A549 (cell line): ENCODE results near the gene NSD2. TPM values are rescaled to one million over a fixed set of nuclear protein-coding genes. Genes with fewer than 3 reads are reported as not detected.
"Not testable (repeated sequence)": the region's sequence is repeated elsewhere in the genome, so short reads cannot be mapped to it uniquely, and the experiment has no call there.

Experiments
- ATAC-seq, 2 experiments: fragments of 200-7000 bp in 1 of 2; fragments of >200 bp in 1 of 2; cut with Nextera tagmentation in 1 of 2; cut with Tn5 transposase in 1 of 2; 3 replicates each; pipeline versions ENCODE4 v1.8.0 to v1.9.1; 2018 to 2020; ENCODE audit warnings: mild to moderate bottlenecking in 1 of 2, moderate library complexity in 1 of 2
- CTCF ChIA-PET: fragments of 300-600 bp; sonication (Branson Sonifier 250); formaldehyde crosslinking; extraction: SDS; loops from one replicate; lab custom pipeline; 2021; ENCODE audit warnings: antibody characterized with exemption, inconsistent platforms; lab: Yijun Ruan, JAX
- POLR2A ChIA-PET: fragments of 350-600 bp; formaldehyde crosslinking; extraction: SDS; loops from one replicate; lab custom pipeline; 2021; ENCODE audit warnings: antibody characterized with exemption, inconsistent platforms; lab: Yijun Ruan, JAX
- DNase-seq, 2 experiments: peaks; one replicate each; pipeline versions ENCODE4 v3.0.0 to v3.0.0-alpha.2; 2011 to 2016; ENCODE audit warnings: low read depth in 1 of 2, low spot score in 1 of 2
- FAIRE-seq: peaks from 2 replicates; lab custom pipeline; 2011; peaks lifted over from hg19 to GRCh38; lab: Jason Lieb, UNC
- H3K27ac ChIP-seq, 2 experiments: fragments of >200 bp; sonication (Bioruptor Twin); formaldehyde crosslinking; 3 replicates each; pipeline ENCODE4 v1.5.1; 2016 to 2017
- H3K4me1 ChIP-seq: fragments of >200 bp; sonication (Bioruptor Twin); formaldehyde crosslinking; 3 replicates; pipeline ENCODE4 v1.6.1; 2016
- H3K4me2 ChIP-seq: fragments of >200 bp; sonication (Bioruptor Twin); formaldehyde crosslinking; 3 replicates; pipeline ENCODE4 v1.6.1; 2016
- H3K4me3 ChIP-seq: fragments of >200 bp; sonication (Bioruptor Twin); formaldehyde crosslinking; 3 replicates; pipeline ENCODE4 v1.5.1; 2016
- H3K9me3 ChIP-seq: fragments of >200 bp; sonication (Bioruptor Twin); formaldehyde crosslinking; 3 replicates; pipeline ENCODE4 v1.6.1; 2016
- BHLHE40 ChIP-seq: IDR thresholded peaks from 2 replicates; pipeline ENCODE4 v1.6.1; 2012; ENCODE audit warnings: low read depth, low read length, inconsistent platforms
- CHD4 ChIP-seq: fragments of 200-600 bp; sonication (generic); IDR thresholded peaks from 2 replicates; pipeline ENCODE4 v1.6.1; 2016; ENCODE audit warnings: antibody characterized with exemption, mild to moderate bottlenecking, borderline replicate concordance
- CTCF ChIP-seq: fragments of >200 bp; sonication (Bioruptor Twin); formaldehyde crosslinking; IDR thresholded peaks from 3 replicates; pipeline ENCODE4 v1.5.1; 2016
- FOSB ChIP-seq: fragments of 250-450 bp; sonication (Bioruptor Pico); IDR thresholded peaks from 2 replicates; pipeline ENCODE4 v1.5.0; 2020; ENCODE audit warnings: mild to moderate bottlenecking, moderate library complexity
- GATA3 ChIP-seq: IDR thresholded peaks from 2 replicates; pipeline ENCODE4 v1.6.1; 2012; ENCODE audit warnings: borderline replicate concordance
- HDAC2 ChIP-seq: fragments of 200-600 bp; sonication (generic); IDR thresholded peaks from 2 replicates; pipeline ENCODE4 v1.6.1; 2016
- HEYL ChIP-seq: fragments of 250-450 bp; sonication (Bioruptor Pico); IDR thresholded peaks from 2 replicates; pipeline ENCODE4 v1.8.0; 2021; ENCODE audit warnings: mild to moderate bottlenecking, moderate library complexity
- HMGXB4 ChIP-seq: fragments of 250-450 bp; sonication (Bioruptor Pico); IDR thresholded peaks from 2 replicates; pipeline ENCODE4 v1.5.0; 2021; ENCODE audit warnings: mild to moderate bottlenecking, moderate library complexity, borderline replicate concordance
- KDM1A ChIP-seq: fragments of 200-600 bp; sonication (generic); IDR thresholded peaks from 2 replicates; pipeline ENCODE4 v1.6.1; 2016; ENCODE audit warnings: low read depth, mild to moderate bottlenecking
- NFE2L2 ChIP-seq: fragments of 150-350 bp; conservative IDR thresholded peaks from 2 replicates; pipeline ENCODE4 v1.6.1; 2014; ENCODE audit warnings: low read length
- NPAS2 ChIP-seq: fragments of 250-450 bp; sonication (Bioruptor Pico); IDR thresholded peaks from 2 replicates; pipeline ENCODE4 v1.8.0; 2022; ENCODE audit warnings: mild to moderate bottlenecking, moderate library complexity, borderline replicate concordance
- PHF8 ChIP-seq: fragments of 200-600 bp; sonication (generic); IDR thresholded peaks from 2 replicates; pipeline ENCODE4 v1.6.1; 2016; ENCODE audit warnings: low read depth, mild to moderate bottlenecking, antibody characterized with exemption, moderate library complexity, borderline replicate concordance
- RAD21 ChIP-seq, 2 experiments: fragments of >200 bp in 1 of 2; sonication (Bioruptor Twin) in 1 of 2; formaldehyde crosslinking in 1 of 2; IDR thresholded peaks in 1 of 2; conservative IDR thresholded peaks in 1 of 2; 2 replicates in 1 of 2; 3 replicates in 1 of 2; pipeline ENCODE4 v1.6.1; 2012 to 2018; ENCODE audit warnings: inconsistent platforms in 1 of 2
- RARB ChIP-seq: fragments of 250-450 bp; sonication (Bioruptor Pico); IDR thresholded peaks from 2 replicates; pipeline ENCODE4 v1.8.0; 2021; ENCODE audit warnings: mild to moderate bottlenecking, moderate library complexity
- SREBF2 ChIP-seq: fragments of 450-650 bp; IDR thresholded peaks from 2 replicates; pipeline ENCODE4 v1.6.1; 2014; ENCODE audit warnings: mild to moderate bottlenecking, moderate library complexity
- TFCP2L1 ChIP-seq: fragments of 250-450 bp; sonication (Bioruptor Pico); IDR thresholded peaks from 2 replicates; pipeline ENCODE4 v1.5.0; 2021; ENCODE audit warnings: mild to moderate bottlenecking
- TP53 ChIP-seq: fragments of 250-450 bp; sonication (Bioruptor Pico); IDR thresholded peaks from 2 replicates; pipeline ENCODE4 v1.5.0; 2021; ENCODE audit warnings: mild to moderate bottlenecking, moderate library complexity
- ZNF302 ChIP-seq: fragments of 250-450 bp; sonication (Bioruptor Pico); IDR thresholded peaks from 2 replicates; pipeline ENCODE4 v1.9.0; 2021; ENCODE audit warnings: inconsistent platforms, mild to moderate bottlenecking, moderate library complexity
- WGBS: methylation state at CpG from one replicate; pipeline ENCODE4 v1.1.6; 2017; ENCODE audit errors: missing lambda C conversion rate; 5-methylcytosine and 5-hydroxymethylcytosine counted together
- polyA plus RNA-seq, 4 experiments: library from polyadenylated mRNA; depleted of rRNA in 3 of 4; stranded (reverse); fragments of >200 nt; fragmentation: RNase III in 1 of 4; extraction: RNeasy Plus Mini Kit Qiagen cat#74134 plus additional on column Dnase treatment in 1 of 4; gene quantifications; 2 replicates in 3 of 4; 3 replicates in 1 of 4; pipeline ENCODE4 v1.2.3, GENCODE V29; 2011 to 2017
- TF ChIP-seq, protein P1 (sequence below): fragments of 150-350 bp; IDR thresholded peaks from 2 replicates; pipeline ENCODE4 v1.6.1; 2014; ENCODE audit warnings: low read depth, mild to moderate bottlenecking, low read length
- TF ChIP-seq, protein P2 (sequence below): IDR thresholded peaks from 2 replicates; pipeline ENCODE4 v1.6.1; 2012; ENCODE audit warnings: low read depth, borderline replicate concordance
- TF ChIP-seq, protein P3 (sequence below): fragments of >200 bp; sonication (Bioruptor Twin); formaldehyde crosslinking; IDR thresholded peaks from 3 replicates; pipeline ENCODE4 v1.6.1; 2016

NSD2 gene
- polyA plus RNA-seq, 2 of the 4 experiments (the other 2 are of a cell fraction), result 43.8 to 49.3 TPM

DNA sequence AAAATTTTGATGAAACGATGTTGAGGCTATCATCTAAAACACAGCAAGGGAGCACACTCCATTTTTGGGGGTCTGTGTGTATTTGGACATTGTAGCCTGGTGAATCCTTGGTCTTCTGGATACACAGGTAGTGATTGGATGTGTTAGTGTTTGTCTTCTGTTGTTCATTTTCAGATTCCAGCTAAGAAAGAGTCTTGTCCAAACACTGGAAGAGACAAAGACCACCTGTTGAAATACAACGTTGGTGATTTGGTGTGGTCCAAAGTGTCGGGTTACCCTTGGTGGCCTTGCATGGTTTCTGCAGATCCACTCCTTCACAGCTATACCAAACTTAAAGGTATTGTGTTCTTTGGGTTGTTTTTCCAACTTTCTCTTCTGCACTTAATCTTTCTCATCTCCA is 32.8 kb downstream of the NSD2 start:
- ChIA-PET CTCF (interaction anchor here (1.2 to 10.1 kb wide), 2 partner anchors 10 to 91 kb away, joined by 3 to 65 read pairs; no protein-coding TSS in a partner anchor), POLR2A (interaction anchor here (0.5 kb wide), 1 partner anchor 379 kb away, joined by 3 read pairs; no protein-coding TSS in a partner anchor)
- Histone ChIP-seq H3K4me1 (peaks cover 6% of the 10 kb centered on the region; the same call in 2 of the 3 replicates), H3K4me3 (no peak overlapping the region), H3K4me2 (no peak overlapping the region)
- no peak for ATAC-seq
- WGBS, result 80% methylated on average over 3 of the region's 3 CpGs
- TF ChIP-seq TFCP2L1 (CRISPR knock-in tag) (no peak), HDAC2 (no peak)
- TF ChIP-seq, all 56 proteins: peak for 0
- DNase-seq (no peak), FAIRE-seq (no peak)
- no peak overlapping the region for H3K27ac ChIP-seq
- H3K9me3 ChIP-seq, result no peaks in the 10 kb centered on the region

DNA sequence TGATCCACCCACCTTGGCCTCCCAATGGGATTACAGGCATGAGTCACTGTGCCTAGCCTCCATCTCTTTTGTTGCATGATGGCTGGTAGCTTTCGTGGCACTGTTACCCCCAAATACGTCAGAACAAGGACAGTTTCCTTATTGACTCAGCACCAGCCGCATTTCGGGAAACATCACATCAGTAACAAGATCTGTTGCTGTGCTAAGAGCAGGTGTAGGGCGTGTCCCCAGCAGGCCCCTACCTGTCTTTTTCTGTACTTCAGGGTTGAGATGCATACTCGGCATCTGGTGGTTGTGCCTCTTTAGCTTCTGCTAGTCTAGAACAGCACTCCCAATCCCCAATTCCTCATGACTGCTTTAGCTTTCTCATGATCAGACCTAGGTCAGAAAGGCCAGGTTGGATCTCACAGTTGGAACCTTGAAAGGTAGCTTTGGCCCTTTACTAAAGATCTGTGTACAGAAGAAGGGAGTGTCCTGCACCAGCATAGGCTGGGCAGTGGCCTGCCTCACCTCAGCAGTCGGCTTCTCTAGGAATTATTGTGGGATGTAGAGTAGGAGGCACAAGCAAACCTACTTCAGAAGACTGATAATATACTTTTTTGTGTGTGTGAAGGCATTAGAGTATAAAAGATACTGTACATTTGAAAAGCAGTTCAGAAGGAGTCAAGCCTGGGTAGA is 36.8 kb downstream of the NSD2 start:
- DNase-seq (no peak), FAIRE-seq (no peak), ATAC-seq (no peak)
- POLR2A ChIA-PET, result no interaction called here
- no peak overlapping the region for H3K4me2 ChIP-seq
- no peaks in the 10 kb centered on the region for H3K9me3 ChIP-seq
- CTCF ChIA-PET, result interaction anchor here (0.9 to 5.1 kb wide), 8 partner anchors 8 to 162 kb away, joined by 3 to 40 read pairs (median 4); no protein-coding TSS in a partner anchor
- WGBS, result 93% methylated on average over 7 of the region's 7 CpGs
- peaks cover 25% of the 10 kb centered on the region for H3K4me1 ChIP-seq
- no peak overlapping the region for H3K27ac ChIP-seq
- TF ChIP-seq NPAS2, result no peak
- no peak overlapping the region for H3K4me3 ChIP-seq

- 72% methylated on average over 11 of the region's 11 CpGs for WGBS
- ATAC-seq, DNase-seq, H3K4me2 ChIP-seq, POLR2A ChIA-PET, H3K9me3 ChIP-seq, H3K27ac ChIP-seq, H3K4me3 ChIP-seq, FAIRE-seq: not testable (repeated sequence)
- H3K4me1 ChIP-seq, result peaks cover 25% of the 10 kb centered on the region
- CTCF ChIA-PET, result interaction anchor here (0.6 to 5.1 kb wide), 9 partner anchors 9 to 583 kb away, joined by 3 to 40 read pairs (median 4); no protein-coding TSS in a partner anchor
Measured at GRCh38 chr4:1909696-1910095, 38.5 kb downstream of the NSD2 start.

GRCh38 chr4:1910643-1911042 is 39.5 kb downstream of the NSD2 start:
- H3K27ac ChIP-seq, result peak overlapping the region in 1 of 2 experiments; percentile 64; a peak in 2 of 6 replicates
- no peaks in the 10 kb centered on the region for H3K9me3 ChIP-seq

More at GRCh38 chr4:1910643-1911042, 39.5 kb downstream of the NSD2 start:
- Histone ChIP-seq H3K4me1 (peaks cover 25% of the 10 kb centered on the region), H3K4me3 (no peak overlapping the region), H3K4me2 (no peak overlapping the region)
- TF ChIP-seq HEYL (CRISPR knock-in tag), result no peak
- TF ChIP-seq, protein P1, sequence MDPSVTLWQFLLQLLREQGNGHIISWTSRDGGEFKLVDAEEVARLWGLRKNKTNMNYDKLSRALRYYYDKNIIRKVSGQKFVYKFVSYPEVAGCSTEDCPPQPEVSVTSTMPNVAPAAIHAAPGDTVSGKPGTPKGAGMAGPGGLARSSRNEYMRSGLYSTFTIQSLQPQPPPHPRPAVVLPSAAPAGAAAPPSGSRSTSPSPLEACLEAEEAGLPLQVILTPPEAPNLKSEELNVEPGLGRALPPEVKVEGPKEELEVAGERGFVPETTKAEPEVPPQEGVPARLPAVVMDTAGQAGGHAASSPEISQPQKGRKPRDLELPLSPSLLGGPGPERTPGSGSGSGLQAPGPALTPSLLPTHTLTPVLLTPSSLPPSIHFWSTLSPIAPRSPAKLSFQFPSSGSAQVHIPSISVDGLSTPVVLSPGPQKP, result no peak
- TF ChIP-seq, protein P2, sequence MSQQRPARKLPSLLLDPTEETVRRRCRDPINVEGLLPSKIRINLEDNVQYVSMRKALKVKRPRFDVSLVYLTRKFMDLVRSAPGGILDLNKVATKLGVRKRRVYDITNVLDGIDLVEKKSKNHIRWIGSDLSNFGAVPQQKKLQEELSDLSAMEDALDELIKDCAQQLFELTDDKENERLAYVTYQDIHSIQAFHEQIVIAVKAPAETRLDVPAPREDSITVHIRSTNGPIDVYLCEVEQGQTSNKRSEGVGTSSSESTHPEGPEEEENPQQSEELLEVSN, result no peak
- no peak for TF ChIP-seq TP53 (CRISPR knock-in tag)
- no peak for TF ChIP-seq HMGXB4 (CRISPR knock-in tag)
- no peak for TF ChIP-seq CHD4
- no peak for TF ChIP-seq KDM1A
- TF ChIP-seq, protein P3, sequence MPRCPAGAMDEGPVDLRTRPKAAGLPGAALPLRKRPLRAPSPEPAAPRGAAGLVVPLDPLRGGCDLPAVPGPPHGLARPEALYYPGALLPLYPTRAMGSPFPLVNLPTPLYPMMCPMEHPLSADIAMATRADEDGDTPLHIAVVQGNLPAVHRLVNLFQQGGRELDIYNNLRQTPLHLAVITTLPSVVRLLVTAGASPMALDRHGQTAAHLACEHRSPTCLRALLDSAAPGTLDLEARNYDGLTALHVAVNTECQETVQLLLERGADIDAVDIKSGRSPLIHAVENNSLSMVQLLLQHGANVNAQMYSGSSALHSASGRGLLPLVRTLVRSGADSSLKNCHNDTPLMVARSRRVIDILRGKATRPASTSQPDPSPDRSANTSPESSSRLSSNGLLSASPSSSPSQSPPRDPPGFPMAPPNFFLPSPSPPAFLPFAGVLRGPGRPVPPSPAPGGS, result no peak
- no peak for TF ChIP-seq BHLHE40
- TF ChIP-seq RARB (CRISPR knock-in tag), result no peak
- peak; percentile 52 for TF ChIP-seq CTCF
- no peak for TF ChIP-seq SREBF2
- TF ChIP-seq ZNF302 (CRISPR knock-in tag), result no peak
- no peak for TF ChIP-seq GATA3
- TF ChIP-seq NFE2L2, result no peak
- TF ChIP-seq RAD21 (conservative IDR thresholded peaks at IDR 0.05 in 1 of 2, IDR thresholded peaks at IDR 0.05 in 1 of 2), result peak; percentile 52 to 60
- TF ChIP-seq PHF8, result no peak
- TF ChIP-seq FOSB, result no peak
- POLR2A ChIA-PET, result no interaction called here
- CTCF ChIA-PET, result interaction anchor here (0.5 to 5.1 kb wide), 18 partner anchors 8 to 221 kb away, joined by 3 to 40 read pairs (median 4); no protein-coding TSS in a partner anchor
- peak; percentile 41 to 45 for DNase-seq
- whole genome bisulfite sequencing, result 38% methylated on average over 3 of the region's 3 CpGs
- peak; percentile 86 to 90 for ATAC-seq
- no peak for FAIRE-seq
